Duodenal mucosa (tissue), 2 donors: ENCODE measurements around the gene AUP1.
"Not testable (repeated sequence)": the region's sequence is repeated elsewhere in the genome, so short reads cannot be mapped to it uniquely, and the experiment has no call there.

ENCODE experiments used
- H3K27ac ChIP-seq: one replicate; pipeline ENCODE4 v1.7.0; 2013; ENCODE audit warnings: low read depth, low read length
- H3K27me3 ChIP-seq, 2 donors: one replicate each; pipeline ENCODE4 v1.7.0; 2013; ENCODE audit warnings: low read length in 2 of 2, control low read depth in 1 of 2; ENCODE audit not compliant: insufficient read depth in 2 of 2, control insufficient read depth in 1 of 2
- H3K36me3 ChIP-seq, 2 donors: one replicate each; pipeline ENCODE4 v1.7.0; 2013; ENCODE audit warnings: low read length in 2 of 2, control low read depth in 1 of 2; ENCODE audit not compliant: insufficient read depth in 2 of 2, control insufficient read depth in 1 of 2
- H3K4me1 ChIP-seq, 2 donors: one replicate each; pipeline ENCODE4 v1.7.0; 2013; ENCODE audit warnings: low read length in 2 of 2, control low read depth in 1 of 2; ENCODE audit not compliant: insufficient read depth in 2 of 2, control insufficient read depth in 1 of 2
- H3K4me3 ChIP-seq, 2 donors: one replicate each; pipeline ENCODE4 v1.7.0; 2013; ENCODE audit warnings: low read length in 2 of 2, low read depth in 1 of 2
- H3K9ac ChIP-seq, 2 donors: one replicate each; pipeline ENCODE4 v1.7.0; 2013; ENCODE audit warnings: low read length in 2 of 2, low read depth in 1 of 2
- H3K9me3 ChIP-seq, 2 donors: one replicate each; pipeline ENCODE4 v1.7.0; 2013; ENCODE audit warnings: low read length in 2 of 2, control low read depth in 1 of 2; ENCODE audit not compliant: control insufficient read depth in 1 of 2

AUP1 gene

DNA sequence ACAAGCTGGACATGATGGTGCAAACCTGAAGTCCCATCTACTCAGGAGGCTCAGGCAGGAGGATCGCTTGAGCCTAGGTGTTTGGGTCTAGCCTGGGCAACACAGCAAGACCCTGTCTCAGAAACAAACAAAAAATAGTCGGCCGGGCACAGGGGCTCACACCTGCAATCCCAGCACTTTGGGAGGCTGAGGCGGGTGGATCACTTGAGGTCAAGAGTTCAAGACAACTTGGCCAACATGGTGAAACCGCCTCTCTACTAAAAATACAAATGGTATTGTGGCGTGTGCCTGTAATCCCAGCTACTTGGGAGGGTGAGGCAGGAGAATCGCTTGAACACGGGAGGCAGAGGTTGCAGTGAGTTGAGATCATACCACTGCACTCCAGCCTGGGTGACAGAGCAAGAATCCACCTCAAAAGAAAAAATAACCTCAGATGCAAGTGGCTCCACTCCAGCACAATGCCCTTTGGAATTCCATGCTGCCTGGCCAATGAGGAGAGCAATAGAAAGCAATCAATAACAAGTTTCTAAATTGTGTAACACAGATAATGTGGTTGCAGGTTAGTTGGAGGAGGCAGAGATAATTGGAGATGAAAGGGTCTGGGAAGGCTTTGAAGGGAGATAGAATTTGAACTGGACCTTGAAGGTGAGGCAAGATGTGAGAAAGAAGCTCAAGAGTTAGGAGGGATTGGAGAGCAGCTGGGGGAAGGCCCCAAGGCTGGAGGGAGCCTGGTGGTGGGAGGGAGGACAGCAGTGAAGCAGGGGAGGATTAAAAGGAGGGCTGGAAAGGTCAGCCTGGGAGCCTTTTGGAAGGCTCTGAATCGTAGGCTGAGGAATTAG, 40.6 kb downstream of the AUP1 start:
- Histone ChIP-seq H3K4me1 (peaks cover 17 to 25% of the 10 kb centered on the region in 2 donors), H3K36me3 (peaks cover 30 to 64% of the 10 kb centered on the region in 2 donors), H3K27me3 (no peaks in the 10 kb centered on the region), H3K27ac (no peak overlapping the region), H3K9ac (peak overlapping the region; percentile 3 to 47), H3K9me3 (no peaks in the 10 kb centered on the region), H3K4me3 (peak overlapping the region in 1 of 2 donors; percentile 28)

DNA sequence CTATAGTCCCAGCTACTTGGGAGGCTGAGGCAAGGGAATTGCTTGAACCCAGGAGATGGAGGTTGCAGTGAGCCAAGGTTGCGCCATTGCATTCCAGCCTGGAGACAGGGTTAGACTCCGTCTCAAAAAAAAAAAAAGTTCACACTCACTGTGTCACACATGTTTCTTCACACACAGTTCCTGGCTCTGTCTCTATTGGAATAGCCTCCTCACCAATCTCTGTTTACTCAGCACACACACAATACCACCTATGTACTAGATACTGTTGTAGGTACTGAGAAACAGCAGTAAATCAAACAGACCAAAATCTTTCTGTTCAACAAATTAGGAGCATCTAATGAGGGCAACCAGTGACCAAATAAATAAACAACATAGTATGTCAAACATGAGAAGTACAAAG, 43.4 kb downstream of the AUP1 start:
- Histone ChIP-seq H3K9me3 (no peaks in the 10 kb centered on the region), H3K27ac (no peak overlapping the region), H3K9ac (no peak overlapping the region), H3K36me3 (peaks cover 5 to 37% of the 10 kb centered on the region in 2 donors), H3K4me3 (no peak overlapping the region), H3K4me1 (peaks cover 25 to 40% of the 10 kb centered on the region in 2 donors), H3K27me3 (no peaks in the 10 kb centered on the region)

GRCh38 chr2:74483675-74484164, 45.8 kb downstream of the AUP1 start:
- H3K27ac ChIP-seq, H3K27me3 ChIP-seq, H3K9me3 ChIP-seq: not testable (repeated sequence)
- Histone ChIP-seq H3K4me3 (peak overlapping the region; percentile 92 to 96), H3K9ac (peak overlapping the region; percentile 67 to 98), H3K36me3 (peaks cover 0 to 33% of the 10 kb centered on the region in 2 donors), H3K4me1 (peaks cover 27 to 36% of the 10 kb centered on the region in 2 donors)

- Histone ChIP-seq H3K9me3 (no peaks in the 10 kb centered on the region), H3K36me3 (peaks cover 0 to 28% of the 10 kb centered on the region in 2 donors), H3K9ac (peak within 1 kb of the TSS; percentile 67 to 98)
Measured at GRCh38 chr2:74482801-74483674, 46.5 kb downstream of the AUP1 start, which contains the start of the genes CCDC142 and TTC31. CCDC142 (minus strand) TSS chr2:74482998; CDS start chr2:74482837, 161 bp downstream. TTC31 (plus strand) TSS chr2:74483081; CDS start chr2:74483096, 15 bp downstream.

DNA sequence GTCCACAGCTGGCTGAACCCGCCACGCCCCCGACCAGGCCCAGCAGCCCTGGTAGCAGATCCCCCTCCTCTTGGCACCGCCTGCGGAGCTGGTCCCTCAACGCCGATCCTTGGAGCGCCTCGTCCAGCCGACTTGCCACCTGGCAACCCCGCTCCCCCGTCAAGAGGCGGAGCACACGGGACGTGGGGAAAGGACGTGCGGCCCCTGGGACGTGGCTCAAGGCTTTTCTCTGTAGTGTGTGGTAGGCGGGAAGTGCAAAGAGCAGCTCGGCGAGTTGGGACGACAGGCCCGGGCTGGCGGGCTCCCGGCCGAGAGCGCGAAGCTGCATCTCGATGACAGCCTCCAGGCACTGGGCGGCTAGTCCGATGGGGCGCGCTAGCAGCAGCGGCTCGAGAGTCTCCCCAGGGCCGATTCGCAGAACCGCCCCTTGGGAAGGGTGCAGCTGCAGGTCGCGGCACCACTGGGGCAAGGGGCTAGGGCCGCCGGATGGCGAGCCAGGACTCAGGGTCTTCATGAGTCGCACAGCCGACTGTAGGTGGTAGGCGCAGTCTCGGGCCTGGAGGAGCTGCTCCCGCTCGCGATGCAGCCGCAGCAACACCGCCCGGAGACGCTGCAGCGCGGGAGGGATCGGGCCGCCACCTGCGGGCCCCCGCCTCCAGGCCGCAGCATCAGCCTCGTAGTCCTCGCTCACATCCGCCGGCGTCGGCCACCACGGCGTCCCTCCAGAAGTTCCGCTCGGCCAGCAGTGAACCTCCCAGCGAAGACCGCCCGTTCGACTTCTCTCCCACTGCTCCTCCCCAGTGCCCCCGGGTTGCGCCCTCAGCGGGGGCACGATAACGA, 47.3 kb downstream of the AUP1 start:
- Histone ChIP-seq H3K36me3 (peaks cover 0 to 28% of the 10 kb centered on the region in 2 donors), H3K4me1 (peaks cover 24 to 32% of the 10 kb centered on the region in 2 donors), H3K9ac (peak overlapping the region; percentile 67 to 98), H3K9me3 (no peaks in the 10 kb centered on the region), H3K27ac (peak overlapping the region; percentile 84), H3K27me3 (no peaks in the 10 kb centered on the region), H3K4me3 (peak overlapping the region; percentile 92 to 96)

More at GRCh38 chr2:74482801-74483674, 46.5 kb downstream of the AUP1 start, which contains the start of the genes CCDC142 and TTC31:
- Histone ChIP-seq H3K4me3 (peak within 1 kb of the TSS; percentile 92 to 96), H3K27me3 (no peaks in the 10 kb centered on the region), H3K27ac (peak within 1 kb of the TSS; percentile 84), H3K4me1 (peaks cover 21 to 29% of the 10 kb centered on the region in 2 donors)

DNA sequence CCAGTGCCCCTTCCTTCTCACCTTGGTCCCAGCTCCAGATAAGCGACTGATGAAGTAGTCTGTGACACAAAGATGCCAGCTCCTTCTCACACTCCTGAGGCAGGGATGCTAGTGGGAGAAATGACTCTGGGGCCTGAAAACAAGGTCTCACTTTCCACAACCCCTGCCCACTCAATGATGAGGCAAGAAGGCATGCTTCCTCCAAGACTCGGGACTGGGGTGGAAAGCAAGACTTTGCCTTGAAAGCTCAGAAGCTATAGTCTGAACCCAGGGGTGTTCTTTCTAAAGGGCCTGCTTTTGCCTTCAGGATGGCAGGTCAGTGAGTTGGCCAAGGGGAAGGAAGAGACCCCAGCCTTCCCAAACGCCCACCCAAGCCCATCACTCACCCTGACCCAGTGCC, 48.1 kb downstream of the AUP1 start:
- Histone ChIP-seq H3K4me1 (peaks cover 29 to 37% of the 10 kb centered on the region in 2 donors), H3K9me3 (no peaks in the 10 kb centered on the region), H3K36me3 (peaks cover 0 to 30% of the 10 kb centered on the region in 2 donors), H3K27me3 (no peaks in the 10 kb centered on the region), H3K4me3 (peak overlapping the region; percentile 92 to 96), H3K9ac (peak overlapping the region; percentile 67 to 98), H3K27ac (no peak overlapping the region)
